GM12878 (cell line): Measurements from ENCODE around the gene SCTR. TPM values are rescaled to one million over a fixed set of nuclear protein-coding genes. Genes with fewer than 3 reads are reported as not detected.

Experiments used
- ATAC-seq: fragments of 200-7000 bp; cut with Tn5 transposase; 3 replicates; pipeline ENCODE4 v1.9.1; 2020; ENCODE audit warnings: mild to moderate bottlenecking, moderate library complexity
- BruUV-seq: library from RNA; stranded (reverse); fragments of 400-500 nt; replicated peaks from 2 replicates; lab custom pipeline; 2021; lab: Mats Ljungman, UMichigan
- CTCF ChIA-PET: fragments of 300-600 bp; sonication (Branson Sonifier 250); formaldehyde crosslinking; extraction: SDS; loops from one replicate; lab custom pipeline; 2021; ENCODE audit warnings: inconsistent platforms; lab: Yijun Ruan, JAX
- POLR2A ChIA-PET: fragments of 350-600 bp; formaldehyde crosslinking; extraction: SDS; loops from one replicate; lab custom pipeline; 2021; ENCODE audit warnings: inconsistent platforms; lab: Charles Lee
- RAD21 ChIA-PET: fragments of 300-600 bp; sonication (Branson Sonifier 250); formaldehyde crosslinking; loops from one replicate; lab custom pipeline; 2023; ENCODE audit warnings: antibody characterized with exemption; ENCODE audit not compliant: unreplicated experiment; lab: Charles Lee
- SMC1A ChIA-PET: fragments of 300-600 bp; sonication (Branson Sonifier 250); formaldehyde crosslinking; loops from one replicate; lab custom pipeline; 2023; ENCODE audit not compliant: unreplicated experiment, uncharacterized antibody; lab: Charles Lee
- DNase-seq: peaks from one replicate; pipeline ENCODE4 v3.0.0-alpha.2; 2011; ENCODE audit warnings: low read depth, low spot score
- FAIRE-seq: peaks from 3 replicates; lab custom pipeline; 2011; peaks lifted over from hg19 to GRCh38; lab: Jason Lieb, UNC
- H2AFZ ChIP-seq: 2 replicates; pipeline ENCODE4 v1.6.0; 2011; ENCODE audit warnings: low read depth, low read length, control low read depth; ENCODE audit not compliant: control insufficient read depth
- H3K27ac ChIP-seq: 2 replicates; pipeline ENCODE4 v1.5.1; 2011; ENCODE audit warnings: control low read depth; ENCODE audit not compliant: control insufficient read depth, insufficient read depth
- H3K27me3 ChIP-seq, 2 experiments: replicated peaks in 1 of 2; 2 replicates each; pipeline versions ENCODE4 v1.6.0 to v1.6.1; 2011; ENCODE audit warnings: low read length in 1 of 2; ENCODE audit not compliant: control insufficient read depth in 2 of 2, insufficient read depth in 2 of 2
- H3K36me3 ChIP-seq, 2 experiments: 2 replicates each; pipeline ENCODE4 v1.5.1; 2011; ENCODE audit warnings: low read length in 1 of 2; ENCODE audit not compliant: control insufficient read depth in 2 of 2, insufficient read depth in 2 of 2
- H3K4me1 ChIP-seq: 2 replicates; pipeline ENCODE4 v1.6.1; 2011; ENCODE audit warnings: mild to moderate bottlenecking, low read length, moderate library complexity, mixed read lengths; ENCODE audit not compliant: control insufficient read depth, insufficient read depth
- H3K4me2 ChIP-seq: 2 replicates; pipeline ENCODE4 v1.6.0; 2011; ENCODE audit warnings: control low read depth; ENCODE audit not compliant: control insufficient read depth, insufficient read depth
- H3K4me3 ChIP-seq: fragments of 200-600 bp; sonication (generic); 2 replicates; pipeline ENCODE4 v1.5.1; 2016
- H3K79me2 ChIP-seq: 2 replicates; pipeline ENCODE4 v1.6.0; 2011; ENCODE audit warnings: low read length; ENCODE audit not compliant: control insufficient read depth, insufficient read depth
- H3K9ac ChIP-seq: 2 replicates; pipeline ENCODE4 v1.8.0; 2011; ENCODE audit warnings: low read length, control low read depth, mixed read lengths; ENCODE audit not compliant: control insufficient read depth, insufficient read depth
- H3K9me3 ChIP-seq: replicated peaks from 3 replicates; pipeline ENCODE4 v1.5.1; 2011; ENCODE audit warnings: mild to moderate bottlenecking, low read length; ENCODE audit not compliant: control insufficient read depth, insufficient read depth
- H4K20me1 ChIP-seq: 2 replicates; pipeline ENCODE4 v1.6.0; 2011; ENCODE audit not compliant: control insufficient read depth, insufficient read depth
- BCL11A ChIP-seq: IDR thresholded peaks from 2 replicates; pipeline ENCODE4 v1.6.1; 2011; ENCODE audit warnings: low read depth, low read length
- CHD2 ChIP-seq: IDR thresholded peaks from 2 replicates; pipeline ENCODE4 v1.6.1; 2011; ENCODE audit warnings: low read depth, low read length, improper control_type of control experiment, borderline replicate concordance
- ETV6 ChIP-seq, 2 experiments: fragments of 450-650 bp in 1 of 2; IDR thresholded peaks in 1 of 2; conservative IDR thresholded peaks in 1 of 2; 2 replicates each; pipeline ENCODE4 v1.6.1; 2014; ENCODE audit warnings: antibody characterized with exemption in 1 of 2, borderline replicate concordance in 1 of 2, low read depth in 1 of 2, mild to moderate bottlenecking in 1 of 2, moderate library complexity in 1 of 2
- EZH2 ChIP-seq: IDR thresholded peaks from 2 replicates; pipeline ENCODE4 v1.6.1; 2012; ENCODE audit warnings: low read depth, mild to moderate bottlenecking, control low read depth, inconsistent platforms, low read length, borderline replicate concordance; ENCODE audit not compliant: control insufficient read depth
- HCFC1 ChIP-seq: fragments of 150-350 bp; IDR thresholded peaks from 2 replicates; pipeline ENCODE4 v1.6.1; 2014; ENCODE audit warnings: low read length
- NBN ChIP-seq: fragments of 450-650 bp; IDR thresholded peaks from 2 replicates; pipeline ENCODE4 v1.6.1; 2016
- NFYB ChIP-seq: IDR thresholded peaks from 2 replicates; pipeline ENCODE4 v1.6.1; 2011; ENCODE audit warnings: low read depth, mild to moderate bottlenecking, low read length, improper control_type of control experiment, moderate library complexity; ENCODE audit not compliant: insufficient read depth
- NR2F1 ChIP-seq: fragments of 450-650 bp; conservative IDR thresholded peaks from 2 replicates; pipeline ENCODE4 v1.6.1; 2017; ENCODE audit warnings: mild to moderate bottlenecking
- POLR2AphosphoS5 ChIP-seq: IDR thresholded peaks from 2 replicates; pipeline ENCODE4 v1.6.1; 2011; ENCODE audit warnings: mild to moderate bottlenecking, low read length, inconsistent platforms
- ZNF24 ChIP-seq: fragments of 450-650 bp; IDR thresholded peaks from 2 replicates; pipeline ENCODE4 v1.6.1; 2017; ENCODE audit warnings: antibody characterized with exemption, mild to moderate bottlenecking
- WGBS: methylation state at CpG from one replicate; pipeline ENCODE4 v1.1.6; 2016; ENCODE audit warnings: low lambda C conversion rate; ENCODE audit not compliant: insufficient replicate concordance, insufficient coverage; ENCODE audit errors: missing lambda C conversion rate; 5-methylcytosine and 5-hydroxymethylcytosine counted together
- in situ Hi-C: fragments of 300-500 bp; cut with MboI; formaldehyde crosslinking; loops from 9 replicates; pipeline ENCODE4 v1.14.3; 2018; ENCODE audit warnings: mixed read lengths
- intact Hi-C: fragments of 100-400 bp; cut with micrococcal nuclease; formaldehyde crosslinking; loops from one replicate; pipeline ENCODE4 v1.14.2; 2022; ENCODE audit not compliant: unreplicated experiment
- polyA plus RNA-seq, 11 experiments: library from polyadenylated mRNA; depleted of rRNA in 4 of 11; unstranded in 6 of 11; stranded (reverse) in 5 of 11; fragments of >200 nt; fragmentation: Nextera tagmentation in 4 of 11; fragmentation: Illumina TruSeq in 1 of 11; extraction: Ambion mirVana in 4 of 11; extraction: Trizol in 1 of 11; gene quantifications; 1 replicate in 1 of 11; 2 replicates in 10 of 11; pipeline versions ENCODE4 v1.2.1 to v1.2.3, GENCODE V29; 2011 to 2016; ENCODE audit warnings: inconsistent platforms in 2 of 11, missing spikeins in 2 of 11, low read depth in 1 of 11
- total RNA-seq, 4 experiments: library from RNA; depleted of rRNA in 3 of 4; stranded (reverse); fragments of >200 nt in 3 of 4; fragmentation: Illumina TruSeq in 1 of 4; extraction: Trizol in 1 of 4; gene quantifications; 2 replicates each; pipeline versions ENCODE4 v1.2.1 to v1.2.3, GENCODE V29; 2013 to 2021
- TF ChIP-seq, protein P1 (sequence below): fragments of 450-650 bp; IDR thresholded peaks from 2 replicates; pipeline ENCODE4 v1.6.1; 2018; ENCODE audit warnings: borderline replicate concordance, mild to moderate bottlenecking; ENCODE audit not compliant: partially characterized antibody
- TF ChIP-seq, protein P2 (sequence below): fragments of 450-650 bp; IDR thresholded peaks from 2 replicates; pipeline ENCODE4 v1.6.1; 2017; ENCODE audit warnings: mild to moderate bottlenecking
- TF ChIP-seq, protein P3 (sequence below): IDR thresholded peaks from 2 replicates; pipeline ENCODE4 v1.6.1; 2011; ENCODE audit warnings: low read depth, low read length, improper control_type of control experiment, borderline replicate concordance
- TF ChIP-seq, protein P4 (sequence below): fragments of 450-650 bp; IDR thresholded peaks from 2 replicates; pipeline ENCODE4 v1.6.1; 2014; ENCODE audit warnings: mild to moderate bottlenecking
- TF ChIP-seq, protein P5 (sequence below): fragments of 450-650 bp; IDR thresholded peaks from 2 replicates; pipeline ENCODE4 v1.6.1; 2016; ENCODE audit warnings: mild to moderate bottlenecking

The SCTR gene
- total and polyA plus RNA-seq, 10 of the 15 experiments (the other 5 are each of a cell fraction or from before 2014, with no cell fraction given), result 0.26 TPM; not detected in 9

DNA sequence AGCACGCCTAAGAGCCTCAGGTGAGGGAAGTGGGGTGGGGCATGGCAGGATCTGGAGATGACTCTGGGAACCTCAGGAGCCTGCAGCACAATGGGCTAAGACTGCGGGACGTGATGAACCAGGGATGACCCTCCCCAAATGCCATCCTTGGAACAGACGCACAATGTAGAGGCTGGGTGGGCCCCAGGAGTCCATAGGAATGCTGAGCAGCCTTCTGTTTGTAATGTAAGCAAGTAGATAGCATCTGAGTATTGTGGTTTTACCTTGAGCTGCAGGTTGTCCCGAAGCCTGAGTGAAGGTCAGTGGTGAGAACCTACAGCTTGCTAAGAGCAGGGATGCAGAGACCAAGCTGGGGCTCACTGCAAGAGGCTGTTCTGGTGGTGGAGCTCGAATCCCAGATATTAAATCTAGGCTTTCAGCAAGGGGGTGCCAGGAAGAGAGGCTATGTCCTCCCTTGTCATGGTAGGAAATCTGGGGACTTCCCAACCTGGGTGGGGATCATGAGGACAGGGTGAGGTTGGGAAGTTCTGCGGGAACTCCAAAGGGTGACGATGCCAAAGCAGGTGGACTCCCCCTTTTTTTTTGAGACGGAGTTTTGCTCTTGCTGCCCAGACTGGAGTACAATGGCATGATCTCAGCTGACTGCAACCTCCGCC lies 5.8 kb downstream of the SCTR start:
- intact Hi-C loops, result no loop called here
- ATAC-seq (no peak), DNase-seq (no peak), FAIRE-seq (no peak)
- no peak overlapping the region for H3K27ac ChIP-seq
- H3K27me3 ChIP-seq, result peaks cover 0 to 5% of the 10 kb centered on the region in 2 experiments; a peak in 2 of 4 replicates
- ChIA-PET SMC1A (interaction anchor here (1.1 kb wide), 1 partner anchor 31 kb away, joined by 3 read pairs; no protein-coding TSS in a partner anchor), POLR2A (interaction anchor here (0.7 kb wide), 1 partner anchor 43 kb away, joined by 3 read pairs; no protein-coding TSS in a partner anchor), RAD21 (no interaction called here), CTCF (interaction anchor here (0.8 to 3.2 kb wide), 7 partner anchors 12 to 138 kb away, joined by 3 to 13 read pairs (median 4); no protein-coding TSS in a partner anchor)
- WGBS, result 45% methylated on average over 9 of the region's 10 CpGs
- no TSS peak for BruUV-seq
- no peak overlapping the region for H2AFZ ChIP-seq
- in situ Hi-C loops, result no loop called here
- H3K4me3 ChIP-seq, result no peak overlapping the region
- H3K9me3 ChIP-seq, result no peaks in the 10 kb centered on the region
- H3K79me2 ChIP-seq, result no peaks in the 10 kb centered on the region
- H3K9ac ChIP-seq, result no peak overlapping the region
- no peak overlapping the region for H3K4me2 ChIP-seq
- no peaks in the 10 kb centered on the region; the same call in 1 of the 2 replicates for H3K4me1 ChIP-seq
- no peaks in the 10 kb centered on the region for H3K36me3 ChIP-seq
- no peaks in the 10 kb centered on the region for H4K20me1 ChIP-seq
- TF ChIP-seq NBN, result no peak
- TF ChIP-seq HCFC1, result no peak
- TF ChIP-seq, protein P1, sequence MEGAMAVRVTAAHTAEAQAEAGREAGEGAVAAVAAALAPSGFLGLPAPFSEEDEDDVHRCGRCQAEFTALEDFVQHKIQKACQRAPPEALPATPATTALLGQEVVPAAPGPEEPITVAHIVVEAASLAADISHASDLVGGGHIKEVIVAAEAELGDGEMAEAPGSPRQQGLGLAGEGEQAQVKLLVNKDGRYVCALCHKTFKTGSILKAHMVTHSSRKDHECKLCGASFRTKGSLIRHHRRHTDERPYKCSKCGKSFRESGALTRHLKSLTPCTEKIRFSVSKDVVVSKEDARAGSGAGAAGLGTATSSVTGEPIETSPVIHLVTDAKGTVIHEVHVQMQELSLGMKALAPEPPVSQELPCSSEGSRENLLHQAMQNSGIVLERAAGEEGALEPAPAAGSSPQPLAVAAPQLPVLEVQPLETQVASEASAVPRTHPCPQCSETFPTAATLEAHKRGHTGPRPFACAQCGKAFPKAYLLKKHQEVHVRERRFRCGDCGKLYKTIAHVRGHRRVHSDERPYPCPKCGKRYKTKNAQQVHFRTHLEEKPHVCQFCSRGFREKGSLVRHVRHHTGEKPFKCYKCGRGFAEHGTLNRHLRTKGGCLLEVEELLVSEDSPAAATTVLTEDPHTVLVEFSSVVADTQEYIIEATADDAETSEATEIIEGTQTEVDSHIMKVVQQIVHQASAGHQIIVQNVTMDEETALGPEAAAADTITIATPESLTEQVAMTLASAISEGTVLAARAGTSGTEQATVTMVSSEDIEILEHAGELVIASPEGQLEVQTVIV, result no peak
- TF ChIP-seq NR2F1, result no peak
- TF ChIP-seq, protein P2, sequence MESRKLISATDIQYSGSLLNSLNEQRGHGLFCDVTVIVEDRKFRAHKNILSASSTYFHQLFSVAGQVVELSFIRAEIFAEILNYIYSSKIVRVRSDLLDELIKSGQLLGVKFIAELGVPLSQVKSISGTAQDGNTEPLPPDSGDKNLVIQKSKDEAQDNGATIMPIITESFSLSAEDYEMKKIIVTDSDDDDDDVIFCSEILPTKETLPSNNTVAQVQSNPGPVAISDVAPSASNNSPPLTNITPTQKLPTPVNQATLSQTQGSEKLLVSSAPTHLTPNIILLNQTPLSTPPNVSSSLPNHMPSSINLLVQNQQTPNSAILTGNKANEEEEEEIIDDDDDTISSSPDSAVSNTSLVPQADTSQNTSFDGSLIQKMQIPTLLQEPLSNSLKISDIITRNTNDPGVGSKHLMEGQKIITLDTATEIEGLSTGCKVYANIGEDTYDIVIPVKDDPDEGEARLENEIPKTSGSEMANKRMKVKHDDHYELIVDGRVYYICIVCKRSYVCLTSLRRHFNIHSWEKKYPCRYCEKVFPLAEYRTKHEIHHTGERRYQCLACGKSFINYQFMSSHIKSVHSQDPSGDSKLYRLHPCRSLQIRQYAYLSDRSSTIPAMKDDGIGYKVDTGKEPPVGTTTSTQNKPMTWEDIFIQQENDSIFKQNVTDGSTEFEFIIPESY, result no peak
- no peak for TF ChIP-seq BCL11A
- TF ChIP-seq CHD2, result no peak
- no peak for TF ChIP-seq ETV6 (conservative IDR thresholded peaks at IDR 0.05 in 1 of 2, IDR thresholded peaks at IDR 0.05 in 1 of 2; ENCODE audit: borderline replicate concordance in 1 of 2, low read depth in 1 of 2)
- TF ChIP-seq NFYB, result no peak
- TF ChIP-seq, protein P3, sequence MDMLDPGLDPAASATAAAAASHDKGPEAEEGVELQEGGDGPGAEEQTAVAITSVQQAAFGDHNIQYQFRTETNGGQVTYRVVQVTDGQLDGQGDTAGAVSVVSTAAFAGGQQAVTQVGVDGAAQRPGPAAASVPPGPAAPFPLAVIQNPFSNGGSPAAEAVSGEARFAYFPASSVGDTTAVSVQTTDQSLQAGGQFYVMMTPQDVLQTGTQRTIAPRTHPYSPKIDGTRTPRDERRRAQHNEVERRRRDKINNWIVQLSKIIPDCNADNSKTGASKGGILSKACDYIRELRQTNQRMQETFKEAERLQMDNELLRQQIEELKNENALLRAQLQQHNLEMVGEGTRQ, result no peak
- TF ChIP-seq, protein P4, sequence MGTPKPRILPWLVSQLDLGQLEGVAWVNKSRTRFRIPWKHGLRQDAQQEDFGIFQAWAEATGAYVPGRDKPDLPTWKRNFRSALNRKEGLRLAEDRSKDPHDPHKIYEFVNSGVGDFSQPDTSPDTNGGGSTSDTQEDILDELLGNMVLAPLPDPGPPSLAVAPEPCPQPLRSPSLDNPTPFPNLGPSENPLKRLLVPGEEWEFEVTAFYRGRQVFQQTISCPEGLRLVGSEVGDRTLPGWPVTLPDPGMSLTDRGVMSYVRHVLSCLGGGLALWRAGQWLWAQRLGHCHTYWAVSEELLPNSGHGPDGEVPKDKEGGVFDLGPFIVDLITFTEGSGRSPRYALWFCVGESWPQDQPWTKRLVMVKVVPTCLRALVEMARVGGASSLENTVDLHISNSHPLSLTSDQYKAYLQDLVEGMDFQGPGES, result no peak
- TF ChIP-seq, protein P5, sequence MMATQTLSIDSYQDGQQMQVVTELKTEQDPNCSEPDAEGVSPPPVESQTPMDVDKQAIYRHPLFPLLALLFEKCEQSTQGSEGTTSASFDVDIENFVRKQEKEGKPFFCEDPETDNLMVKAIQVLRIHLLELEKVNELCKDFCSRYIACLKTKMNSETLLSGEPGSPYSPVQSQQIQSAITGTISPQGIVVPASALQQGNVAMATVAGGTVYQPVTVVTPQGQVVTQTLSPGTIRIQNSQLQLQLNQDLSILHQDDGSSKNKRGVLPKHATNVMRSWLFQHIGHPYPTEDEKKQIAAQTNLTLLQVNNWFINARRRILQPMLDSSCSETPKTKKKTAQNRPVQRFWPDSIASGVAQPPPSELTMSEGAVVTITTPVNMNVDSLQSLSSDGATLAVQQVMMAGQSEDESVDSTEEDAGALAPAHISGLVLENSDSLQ, result no peak
- no peak for TF ChIP-seq POLR2AphosphoS5
- no peak for TF ChIP-seq ZNF24
- no peak for TF ChIP-seq EZH2
